GM21528 (cell line): ENCODE results near the gene LPCAT4.
A peak's percentile ranks its signal among the peaks of the same experiment; 100 is the strongest.
"Not testable (repeated sequence)": the region's sequence is repeated elsewhere in the genome, so short reads cannot be mapped to it uniquely, and the experiment has no call there.

Source experiments
- ATAC-seq: cut with Tn5 transposase; IDR thresholded peaks from one replicate; pipeline ENCODE4 v1.9.1; 2021; ENCODE audit warnings: mild to moderate bottlenecking, moderate library complexity; ENCODE audit not compliant: unreplicated experiment, low FRiP score

The LPCAT4 gene, protein sequence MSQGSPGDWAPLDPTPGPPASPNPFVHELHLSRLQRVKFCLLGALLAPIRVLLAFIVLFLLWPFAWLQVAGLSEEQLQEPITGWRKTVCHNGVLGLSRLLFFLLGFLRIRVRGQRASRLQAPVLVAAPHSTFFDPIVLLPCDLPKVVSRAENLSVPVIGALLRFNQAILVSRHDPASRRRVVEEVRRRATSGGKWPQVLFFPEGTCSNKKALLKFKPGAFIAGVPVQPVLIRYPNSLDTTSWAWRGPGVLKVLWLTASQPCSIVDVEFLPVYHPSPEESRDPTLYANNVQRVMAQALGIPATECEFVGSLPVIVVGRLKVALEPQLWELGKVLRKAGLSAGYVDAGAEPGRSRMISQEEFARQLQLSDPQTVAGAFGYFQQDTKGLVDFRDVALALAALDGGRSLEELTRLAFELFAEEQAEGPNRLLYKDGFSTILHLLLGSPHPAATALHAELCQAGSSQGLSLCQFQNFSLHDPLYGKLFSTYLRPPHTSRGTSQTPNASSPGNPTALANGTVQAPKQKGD

DNA sequence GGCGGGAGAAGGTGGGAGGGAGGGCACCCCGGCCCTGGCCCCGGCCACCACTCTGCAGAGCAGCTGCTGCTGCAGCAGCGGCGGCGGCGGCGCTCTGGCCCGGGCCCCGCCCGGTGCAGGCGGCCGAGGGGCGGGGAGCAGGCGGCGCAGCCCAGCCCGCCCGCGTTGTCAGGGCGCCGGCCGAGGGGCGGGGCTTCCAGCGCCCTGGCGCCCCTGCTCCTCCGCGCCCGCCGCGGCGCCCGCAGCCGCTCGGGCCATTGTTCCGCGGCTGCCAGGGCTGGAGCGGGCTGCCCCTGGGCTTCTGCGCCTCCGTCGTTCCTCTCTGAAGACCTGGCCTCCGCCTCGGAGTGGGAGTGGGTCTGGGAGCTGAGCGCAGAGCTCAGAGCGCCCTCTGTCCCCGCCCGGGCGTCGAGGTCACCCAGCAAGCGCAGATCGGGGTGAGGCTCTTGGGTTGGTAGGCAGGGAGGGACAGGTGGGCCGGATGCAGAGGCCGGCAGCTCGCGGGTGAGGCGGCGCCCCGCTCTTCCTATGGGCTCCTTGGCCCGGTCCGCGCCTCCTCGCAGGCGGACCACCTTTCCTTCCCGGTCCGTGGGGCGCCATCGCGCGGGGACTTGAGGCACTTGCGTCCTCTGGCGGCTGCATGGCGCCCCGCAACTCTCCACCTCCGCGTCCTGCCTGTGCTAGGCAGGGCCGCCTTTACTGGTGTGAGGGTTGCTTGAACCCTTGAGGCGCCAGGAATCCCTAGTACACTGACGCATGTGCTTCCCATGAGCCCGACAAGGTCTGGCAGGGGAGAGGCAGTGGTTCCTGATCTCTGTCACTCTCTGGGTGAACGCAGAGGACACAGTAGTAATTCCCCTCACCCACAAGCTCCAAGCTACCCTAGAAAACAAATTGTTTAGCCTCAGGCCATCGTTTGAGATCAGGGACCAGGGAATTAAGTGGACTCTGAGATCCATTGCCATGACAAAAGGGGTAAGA is at the start of gene LPCAT4:
LPCAT4 (minus strand) TSS at position 96 of the 981 bp plus-strand sequence. CDS start 96 bp downstream, outside the sequence.
- ATAC-seq, result peak; percentile 83

GRCh38 chr15:34409511-34409910 is 42.5 kb upstream of the LPCAT4 start:
- not testable (repeated sequence) for ATAC-seq

- not testable (repeated sequence) for ATAC-seq
Observed at GRCh38 chr15:34408973-34409372, 42.0 kb upstream of the LPCAT4 start.

GRCh38 chr15:34403899-34404298 is 36.9 kb upstream of the LPCAT4 start:
- ATAC-seq, result not testable (repeated sequence)

DNA sequence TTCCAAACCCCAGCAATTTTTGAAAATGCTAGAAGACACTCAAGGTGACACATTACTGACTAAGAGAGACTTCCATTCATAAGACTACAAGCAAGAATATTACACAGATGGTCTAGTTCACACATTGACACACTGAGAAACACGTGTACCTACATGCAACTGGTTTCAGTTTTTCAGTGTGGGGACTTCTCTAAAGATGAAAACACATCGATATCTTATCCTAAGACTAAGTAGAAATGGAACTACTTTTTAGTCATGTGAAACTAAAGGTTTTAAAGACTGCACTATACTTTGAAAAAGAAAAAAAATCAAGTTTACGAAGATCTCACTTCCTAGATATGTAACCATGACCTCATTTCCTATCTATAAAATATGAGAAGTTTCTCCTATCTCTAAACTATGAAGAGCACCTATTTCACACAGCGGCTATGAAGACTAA is 36.2 kb upstream of the LPCAT4 start:
- ATAC-seq, result peak; percentile 70

GRCh38 chr15:34397637-34398259 is 30.8 kb upstream of the LPCAT4 start:
- peak; percentile 71 for ATAC-seq

GRCh38 chr15:34392981-34393380 is 26.0 kb upstream of the LPCAT4 start:
- not testable (repeated sequence) for ATAC-seq

DNA sequence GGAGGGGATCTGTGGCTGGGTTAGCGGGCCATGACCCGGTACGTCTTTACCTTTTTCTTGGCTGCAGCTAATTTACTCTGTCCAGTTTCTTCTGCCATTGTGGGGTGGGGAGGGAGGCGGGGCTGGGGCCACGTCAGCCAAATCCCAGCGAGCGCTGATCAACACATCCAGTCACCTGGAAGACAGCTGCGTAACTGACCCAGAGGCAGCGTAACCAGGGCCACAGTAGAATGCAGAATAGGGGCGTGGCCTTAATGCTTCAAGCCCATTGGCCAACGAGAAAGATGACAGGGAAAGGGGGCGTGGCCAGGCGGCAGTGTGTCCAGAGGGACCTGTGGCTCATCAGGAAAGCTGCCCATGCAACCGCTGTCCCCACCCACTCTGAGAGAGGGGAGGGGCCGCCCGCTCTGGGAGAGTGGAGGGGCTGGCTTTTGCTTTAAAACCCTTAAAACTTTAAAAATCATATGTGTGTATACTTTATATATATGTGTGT is 22.6 kb upstream of the LPCAT4 start:
- ATAC-seq, result not testable (repeated sequence)

GRCh38 chr15:34381829-34382521 is 15.0 kb upstream of the LPCAT4 start:
- ATAC-seq, result not testable (repeated sequence)

GRCh38 chr15:34380491-34380890 is 13.5 kb upstream of the LPCAT4 start:
- ATAC-seq, result not testable (repeated sequence)

DNA sequence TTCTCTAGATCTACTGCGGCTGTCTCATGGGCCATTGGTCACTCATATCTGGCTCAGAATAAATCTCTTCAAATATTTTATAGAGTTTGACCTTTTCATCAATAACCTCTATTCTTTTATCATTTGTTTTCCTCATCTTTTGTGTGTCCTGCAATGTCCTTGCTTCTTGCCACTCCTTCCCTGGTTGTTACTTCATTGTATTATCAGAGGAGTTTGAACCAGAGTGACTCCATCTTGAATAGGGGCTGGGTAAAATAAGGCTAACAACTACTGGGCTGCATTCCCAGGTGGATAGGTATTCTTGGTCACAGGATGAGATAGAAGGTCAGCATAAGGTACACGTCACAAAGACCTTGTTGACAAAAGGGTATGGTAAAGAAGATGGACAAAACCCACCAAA is 9.9 kb upstream of the LPCAT4 start:
- no peak for ATAC-seq

DNA sequence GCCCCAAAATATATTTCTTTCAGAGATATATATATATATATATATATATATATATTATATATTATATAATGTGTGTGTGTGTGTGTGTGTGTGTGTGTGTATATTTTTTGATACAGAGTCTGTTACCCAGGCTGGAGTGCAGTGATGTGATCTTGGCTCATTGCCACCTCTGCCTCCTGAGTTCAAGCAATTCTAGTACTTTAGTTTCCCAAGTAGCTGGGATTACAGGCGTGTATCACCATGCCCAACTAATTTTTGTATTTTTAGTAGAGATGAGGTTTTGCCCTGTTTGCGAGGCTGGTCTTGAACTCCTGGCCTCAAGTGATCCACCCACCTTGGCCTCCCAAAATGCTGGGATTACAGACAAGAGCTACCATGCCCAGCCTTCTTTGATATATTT is 8.5 kb upstream of the LPCAT4 start:
- not testable (repeated sequence) for ATAC-seq

DNA sequence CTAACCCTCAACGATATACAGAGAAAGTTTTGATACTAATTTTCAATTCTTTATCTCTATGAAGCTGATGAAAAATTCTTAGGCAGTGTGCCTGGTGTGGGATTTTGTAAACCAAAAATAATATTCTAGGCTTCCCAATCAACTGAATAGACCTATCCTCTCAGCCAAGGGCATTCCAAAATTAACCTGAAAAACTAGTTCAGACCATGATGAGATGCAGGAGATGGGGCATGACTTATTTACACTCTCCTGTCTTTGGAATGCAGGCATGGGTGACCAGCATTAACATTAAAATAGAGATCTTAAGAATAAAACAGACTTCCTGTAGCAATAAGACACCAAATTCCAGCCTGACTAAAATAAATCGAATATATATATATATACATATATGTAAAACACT is 7.8 kb upstream of the LPCAT4 start:
- no peak for ATAC-seq

DNA sequence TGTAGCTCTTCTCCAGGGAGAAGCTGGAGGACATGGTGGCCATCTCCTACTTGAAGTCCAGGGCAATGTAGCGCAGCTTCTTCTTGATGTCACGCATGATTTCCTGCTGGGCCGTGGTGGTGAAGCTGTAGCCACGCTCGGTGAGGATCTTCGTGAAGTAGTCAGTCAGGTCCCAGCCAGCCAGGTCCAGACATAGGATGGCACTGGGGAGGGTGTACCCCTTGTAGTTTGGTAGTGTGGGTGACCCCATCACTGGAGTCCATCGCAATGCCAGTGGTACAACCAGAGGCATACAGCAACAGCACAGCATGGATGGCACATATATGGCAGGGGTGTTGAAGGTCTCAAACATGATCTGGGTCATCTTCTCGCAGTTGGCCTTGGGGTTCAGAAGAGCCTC is 7.0 kb upstream of the LPCAT4 start:
- ATAC-seq, result no peak

- ATAC-seq, result no peak
Observed at GRCh38 chr15:34370643-34371042, 3.6 kb upstream of the LPCAT4 start.

- ATAC-seq, result no peak
Observed at GRCh38 chr15:34370129-34370528, 3.1 kb upstream of the LPCAT4 start.

- no peak for ATAC-seq
Observed at GRCh38 chr15:34366271-34367065, 528 bp downstream of the LPCAT4 start.

- no peak for ATAC-seq
Observed at GRCh38 chr15:34365836-34366235, 1.2 kb downstream of the LPCAT4 start.
